SW 1271 (cell line): ENCODE results near the gene BICD1.

Experiments used
- DNase-seq, 2 experiments: peaks; one replicate each; lab custom pipeline; 2025; lab: John Stamatoyannopoulos, UW

The BICD1 gene

DNA sequence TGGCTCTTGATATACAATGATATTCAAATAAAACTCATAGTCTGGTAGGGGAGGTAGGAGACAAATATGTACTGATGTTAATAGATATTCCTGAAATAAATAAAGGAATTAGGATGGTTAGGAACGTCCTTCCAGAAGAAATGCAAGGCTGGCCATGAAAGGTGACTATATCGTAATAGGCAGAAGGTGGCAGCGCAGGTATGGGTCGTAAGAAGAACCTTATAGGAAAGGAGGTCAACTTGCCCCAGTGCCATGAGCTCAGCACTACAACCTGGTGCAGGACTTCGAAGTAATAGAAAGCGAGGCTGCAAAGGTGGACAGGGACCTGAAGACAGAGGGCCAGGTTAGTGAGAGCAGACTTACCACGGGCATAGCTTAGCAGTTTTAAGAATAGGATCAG lies 237.4 kb downstream of the BICD1 start:
- no peak for DNase-seq

DNA sequence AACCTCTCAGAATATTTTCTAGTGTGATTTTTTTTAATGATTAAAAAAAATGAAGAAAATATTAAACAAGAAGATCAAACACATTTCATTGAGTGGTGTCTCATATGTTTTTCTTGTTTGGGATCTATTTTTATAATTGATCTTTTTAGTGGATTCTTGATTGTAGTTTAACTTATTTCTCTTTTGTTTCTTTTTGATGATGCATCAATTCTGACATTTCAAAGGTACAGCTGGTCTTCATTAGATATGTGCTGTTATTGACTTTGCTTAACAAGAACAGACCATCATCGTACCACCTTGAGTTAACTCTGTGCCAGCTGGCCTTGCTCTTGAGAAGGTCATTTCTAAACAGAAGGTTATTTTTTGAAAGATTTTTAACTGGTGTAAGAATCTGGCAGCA lies 246.9 kb downstream of the BICD1 start:
- DNase-seq, result no peak

DNA sequence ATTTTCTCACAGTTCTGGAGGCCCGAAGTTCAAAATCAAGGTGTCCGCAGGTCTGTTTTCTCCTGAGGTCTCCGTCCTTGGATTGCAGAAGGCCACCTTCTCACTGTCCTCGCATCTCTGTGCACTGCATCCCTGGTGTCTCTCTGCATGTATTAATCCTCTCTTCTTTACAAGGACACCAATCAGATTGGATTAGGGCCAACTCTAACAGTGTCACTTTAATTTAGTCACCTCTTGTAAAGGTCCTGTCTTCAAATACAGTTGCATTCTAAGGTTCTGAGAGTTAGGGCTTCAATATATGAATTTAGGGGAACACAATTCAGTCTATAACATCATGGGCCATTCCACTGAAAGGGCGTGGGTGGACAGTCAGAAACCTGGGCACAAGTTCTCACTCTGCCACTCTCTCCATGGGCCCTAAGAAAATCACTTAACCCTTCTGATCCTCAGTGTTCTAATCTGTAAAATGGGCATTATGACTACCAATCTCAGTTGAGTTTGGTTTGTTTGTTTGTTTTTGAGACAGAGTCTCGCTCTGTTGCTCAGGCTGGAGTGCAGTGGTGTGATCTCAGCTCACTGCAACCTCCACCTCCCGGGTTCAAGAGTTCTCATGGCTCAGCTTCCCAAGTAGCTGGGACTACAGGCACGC lies 251.1 kb downstream of the BICD1 start:
- no peak for DNase-seq

DNA sequence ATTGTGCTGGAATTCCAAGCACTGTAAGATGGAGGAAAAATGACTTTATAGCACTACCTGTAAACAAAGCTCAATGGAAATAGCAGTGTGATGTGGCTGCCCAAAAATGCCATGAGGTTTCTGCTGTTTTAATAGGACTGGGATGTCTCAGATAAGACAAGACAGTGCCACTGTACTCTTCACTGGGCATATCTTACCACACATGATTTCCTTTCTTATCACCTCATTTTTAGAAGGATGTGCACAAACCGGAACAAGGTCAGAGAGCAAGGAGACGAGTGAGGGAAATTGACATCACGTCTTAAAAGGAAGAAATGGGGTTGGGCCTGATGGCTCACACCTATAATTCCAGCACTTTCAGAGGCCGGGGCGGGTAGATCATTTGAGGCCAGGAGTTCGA lies 254.3 kb downstream of the BICD1 start:
- DNase-seq, result no peak

DNA sequence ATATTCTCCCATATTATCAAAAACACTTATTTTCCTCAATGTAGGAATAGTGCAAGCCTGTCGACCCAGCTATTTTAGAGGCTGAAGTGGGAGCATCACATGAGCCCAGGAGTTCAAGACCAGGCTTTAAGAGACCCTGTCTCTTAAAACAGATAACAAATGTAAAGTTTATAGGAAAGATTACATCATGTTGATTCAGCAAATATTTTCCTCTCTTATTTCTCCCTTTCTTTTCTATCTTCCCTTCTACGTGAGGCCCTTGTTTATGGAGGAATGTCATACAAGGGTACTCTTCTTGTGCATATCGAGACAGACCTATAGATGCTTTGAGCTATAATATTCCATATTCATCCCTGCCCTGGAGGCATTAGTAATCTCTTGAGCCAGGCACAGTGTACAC lies 256.2 kb downstream of the BICD1 start:
- no peak for DNase-seq

DNA sequence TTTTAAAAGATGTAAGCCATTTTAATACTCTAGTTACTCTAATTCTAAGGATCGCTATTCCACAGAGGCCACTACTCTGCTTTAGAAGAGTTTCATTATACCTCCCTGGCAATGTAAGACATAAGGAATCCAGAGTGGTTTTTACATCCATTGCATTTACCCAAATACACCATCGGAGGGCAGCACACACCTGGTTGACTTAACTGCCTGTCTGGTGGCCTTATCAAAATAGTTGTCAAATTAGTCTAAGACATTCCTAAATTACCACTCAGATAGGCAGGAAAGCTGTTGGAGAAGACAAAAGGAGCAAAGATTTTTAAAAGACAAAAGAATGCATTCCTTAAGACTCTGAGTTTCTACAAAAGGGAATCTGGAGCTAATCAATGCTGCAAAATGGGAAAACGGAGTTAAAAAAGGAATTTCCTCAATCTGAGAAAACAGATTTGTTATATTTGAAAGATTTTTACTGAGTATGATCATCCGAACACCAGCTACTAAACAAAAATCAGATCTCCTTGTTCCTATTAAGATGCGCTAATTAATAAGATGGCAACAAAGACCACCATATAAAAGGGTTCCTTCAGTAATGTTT lies 258.9 kb downstream of the BICD1 start:
- DNase-seq, result peak; percentile 53 to 79

DNA sequence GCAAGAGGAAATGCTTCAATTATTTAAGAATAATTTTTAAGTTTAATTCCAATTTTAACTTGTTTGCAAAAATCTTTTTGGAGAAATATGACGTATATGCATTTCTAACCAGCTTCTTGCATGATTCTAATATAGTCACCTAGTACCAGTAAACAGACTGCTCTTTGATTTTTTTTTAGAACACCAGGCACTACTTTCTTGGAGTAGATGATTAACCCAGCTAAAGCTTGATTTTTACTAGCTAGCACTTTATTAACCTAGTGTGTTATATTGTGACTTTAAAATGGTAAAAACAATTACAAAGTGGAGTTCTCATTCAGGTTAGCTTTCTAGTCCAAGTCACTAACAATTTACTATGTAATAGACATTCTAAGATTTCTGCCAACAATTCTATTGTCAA lies 260.1 kb downstream of the BICD1 start:
- DNase-seq, result no peak

DNA sequence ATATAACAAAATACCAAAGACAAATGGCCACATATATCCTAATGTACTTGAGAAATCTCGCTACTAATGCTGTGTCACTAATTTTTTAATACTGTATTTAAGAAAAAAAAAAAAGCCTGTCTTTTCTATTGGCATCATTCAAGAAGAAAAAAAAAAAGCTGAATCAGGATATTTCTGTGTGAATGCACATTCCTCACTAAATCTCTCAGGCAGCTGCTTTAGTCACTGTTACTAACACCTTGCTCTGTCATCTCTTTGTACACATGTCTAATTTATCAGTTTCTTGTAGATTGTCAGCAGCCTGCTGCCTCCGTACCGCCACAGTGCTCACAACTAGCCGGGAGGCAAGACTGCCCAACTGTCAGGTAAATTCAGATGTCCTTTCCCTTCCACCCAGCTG lies 260.7 kb downstream of the BICD1 start:
- DNase-seq, result no peak

DNA sequence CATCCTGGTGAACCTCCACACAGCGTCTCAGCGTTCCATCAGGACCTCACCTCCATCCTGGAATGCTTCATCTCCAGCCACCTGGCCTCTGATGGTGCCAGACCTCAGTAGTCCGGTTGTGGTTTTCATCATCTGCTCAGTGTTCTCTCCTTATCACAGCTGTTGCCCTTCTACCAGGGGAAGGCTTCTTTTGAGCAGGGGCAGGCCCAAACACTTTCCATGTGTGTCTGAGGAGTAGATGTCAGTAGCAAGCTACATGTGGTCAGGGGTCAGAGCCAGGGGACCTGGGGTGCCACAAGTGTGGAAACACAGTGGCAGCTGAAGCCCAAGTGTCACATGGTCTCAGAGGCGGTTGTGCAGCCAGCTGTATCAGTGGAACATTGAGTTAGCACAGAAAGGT lies 262.6 kb downstream of the BICD1 start:
- no peak for DNase-seq

DNA sequence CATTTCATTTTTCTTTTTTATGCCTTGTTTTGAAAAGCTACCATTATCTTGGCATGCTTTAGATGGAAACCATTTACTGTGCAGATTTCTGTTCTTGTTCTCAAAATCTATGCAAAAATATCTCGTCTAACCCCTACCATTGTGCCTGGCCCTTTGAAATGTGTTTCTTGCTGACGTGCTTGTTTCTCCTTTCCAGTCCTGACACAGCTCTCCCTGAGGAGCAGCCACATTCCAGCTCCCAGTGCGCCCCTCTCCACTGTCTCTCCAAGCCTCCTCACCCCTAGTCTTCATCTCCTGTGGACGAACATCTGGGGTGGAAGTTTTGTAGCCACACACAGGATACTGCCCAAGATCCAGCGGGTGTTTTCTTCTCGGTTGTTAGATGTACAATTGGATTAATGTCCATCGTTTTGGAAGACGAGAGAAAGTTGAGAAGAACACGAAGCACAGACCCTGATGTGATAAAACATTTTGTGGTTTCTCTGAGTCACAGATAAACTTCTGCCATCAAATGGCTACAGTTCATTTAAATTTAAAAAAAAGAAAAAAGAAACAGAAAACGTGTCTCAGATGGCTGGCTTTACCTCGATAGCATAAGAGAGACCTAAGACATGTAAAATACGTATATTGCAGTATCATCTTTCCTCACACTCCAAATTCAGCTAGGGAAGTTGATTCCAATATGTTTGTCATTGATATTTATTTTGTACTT lies 270.9 kb downstream of the BICD1 start:
- no peak for DNase-seq

DNA sequence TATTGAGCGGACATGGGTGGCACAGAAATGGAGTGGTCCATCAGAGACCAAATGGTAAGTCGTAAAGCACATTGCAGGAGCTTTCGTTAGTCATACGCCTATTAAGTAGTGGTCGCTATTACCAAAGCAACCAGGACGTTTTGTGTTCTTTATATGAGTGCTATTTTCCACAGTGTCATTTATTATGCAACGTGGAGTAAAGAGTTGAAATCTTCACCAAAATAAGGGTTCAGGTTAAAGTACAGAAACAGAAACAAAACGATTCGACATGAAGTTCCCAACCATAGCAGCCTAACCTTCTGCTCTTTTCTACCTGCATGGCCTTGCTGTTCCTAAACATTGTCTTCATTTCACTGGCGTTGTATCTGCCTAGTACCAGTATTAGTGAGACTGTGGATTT lies 272.6 kb downstream of the BICD1 start:
- no peak for DNase-seq

DNA sequence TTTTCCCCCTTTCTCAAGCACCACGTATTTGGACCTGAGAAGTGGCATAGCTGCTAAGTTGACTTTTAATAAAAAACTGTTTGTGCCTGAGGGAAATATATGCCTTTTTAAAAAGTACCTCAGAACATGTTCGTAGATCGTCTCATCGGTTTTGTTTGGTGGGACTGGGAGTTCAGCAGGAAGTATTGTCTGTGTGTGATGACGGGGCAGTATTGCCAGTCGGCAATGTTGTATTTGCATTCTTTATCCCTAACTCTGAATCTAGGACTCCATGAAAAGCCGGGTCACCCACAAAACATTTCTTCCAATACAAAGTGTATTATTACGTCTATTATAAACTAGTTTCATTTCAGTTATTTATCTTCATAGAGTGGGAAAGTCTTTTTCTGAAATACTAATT lies 273.0 kb downstream of the BICD1 start:
- no peak for DNase-seq

DNA sequence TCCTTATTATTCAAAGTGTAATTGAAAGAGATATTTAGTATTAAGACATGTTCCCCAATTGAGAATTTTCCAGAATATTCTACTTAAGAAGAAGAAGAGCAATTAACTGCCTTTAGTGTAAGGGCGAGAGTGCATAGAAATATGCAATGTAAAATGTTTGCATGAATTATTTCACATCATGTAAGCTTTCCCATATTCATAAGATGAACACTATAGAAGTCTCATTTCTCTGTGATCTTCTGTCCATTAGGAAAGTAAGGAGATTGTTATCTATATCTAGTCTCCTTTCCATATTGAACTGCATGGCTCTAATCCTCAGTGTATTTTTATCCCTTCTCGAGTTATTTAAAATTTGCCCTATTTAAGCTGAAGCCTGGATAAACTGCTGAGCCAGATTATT lies 275.6 kb downstream of the BICD1 start:
- DNase-seq, result no peak

DNA sequence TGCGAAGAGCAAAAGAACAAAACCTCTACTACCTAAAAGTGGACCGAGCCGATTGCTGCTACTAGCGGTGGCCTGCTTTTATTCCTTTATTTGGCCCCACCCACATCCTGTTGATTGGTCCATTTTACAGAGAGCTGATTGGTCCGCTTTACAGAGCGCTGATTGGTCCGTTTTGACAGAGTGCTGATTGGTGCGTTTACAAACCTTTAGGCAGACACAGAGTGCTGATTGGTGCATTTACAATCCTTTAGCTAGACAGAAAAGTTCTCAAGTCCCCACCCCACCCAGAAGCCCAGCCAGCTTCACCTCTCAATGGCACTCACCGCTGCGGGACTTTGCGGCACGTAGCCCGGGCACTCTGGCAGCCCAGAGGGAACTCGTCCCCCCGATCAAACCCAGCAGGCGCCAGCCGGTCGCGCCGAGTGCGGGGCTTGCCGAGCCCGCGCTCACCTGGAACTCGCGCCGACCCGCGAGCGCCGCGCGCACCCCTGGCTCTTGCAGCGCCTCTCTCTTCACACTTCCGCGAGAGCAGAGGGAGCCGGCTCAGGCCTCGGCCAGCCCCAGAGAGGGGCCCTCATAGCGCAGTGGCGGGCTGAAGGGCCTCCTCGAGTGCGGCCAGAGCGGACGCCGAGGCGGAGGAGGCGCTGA lies 284.0 kb downstream of the BICD1 start:
- no peak for DNase-seq

DNA sequence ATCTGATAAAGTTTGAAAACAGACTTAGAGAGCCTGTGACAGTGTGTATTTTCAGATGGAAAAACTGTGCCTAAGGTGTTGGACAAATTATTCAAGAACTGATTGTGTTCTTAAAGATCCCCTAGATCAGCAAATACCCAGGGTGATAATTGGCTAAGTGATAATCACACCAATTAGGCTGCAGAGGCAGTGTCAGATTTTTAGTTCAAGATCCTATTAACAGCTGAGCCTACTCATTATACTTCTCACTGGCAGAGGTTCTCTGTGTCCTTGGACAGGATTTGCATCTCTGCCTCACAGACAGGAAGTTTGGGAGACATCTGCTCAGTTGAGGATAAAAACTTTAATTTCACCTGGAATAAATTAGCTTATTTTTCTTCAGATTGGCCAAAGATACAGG lies 288.4 kb downstream of the BICD1 start:
- DNase-seq, result no peak

DNA sequence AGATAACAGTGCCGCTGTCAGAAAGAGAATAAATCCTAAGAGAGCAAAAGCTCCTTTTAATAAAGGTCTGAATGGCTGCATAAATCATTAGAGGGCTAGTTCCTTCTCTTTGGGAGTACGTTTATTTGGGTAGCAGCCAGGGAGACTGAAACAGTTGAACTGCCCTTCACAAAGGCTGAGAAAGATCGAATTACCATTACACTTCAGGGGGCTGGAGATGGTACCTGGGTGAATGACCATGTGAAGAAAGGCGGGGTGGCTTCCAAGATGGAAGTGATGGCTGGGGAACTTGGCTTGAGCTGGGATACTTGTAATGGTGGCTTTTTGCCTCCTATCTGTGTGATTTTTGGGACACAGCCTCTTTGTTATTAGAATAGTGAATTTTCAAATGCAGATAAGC lies 291.0 kb downstream of the BICD1 start:
- DNase-seq, result no peak

DNA sequence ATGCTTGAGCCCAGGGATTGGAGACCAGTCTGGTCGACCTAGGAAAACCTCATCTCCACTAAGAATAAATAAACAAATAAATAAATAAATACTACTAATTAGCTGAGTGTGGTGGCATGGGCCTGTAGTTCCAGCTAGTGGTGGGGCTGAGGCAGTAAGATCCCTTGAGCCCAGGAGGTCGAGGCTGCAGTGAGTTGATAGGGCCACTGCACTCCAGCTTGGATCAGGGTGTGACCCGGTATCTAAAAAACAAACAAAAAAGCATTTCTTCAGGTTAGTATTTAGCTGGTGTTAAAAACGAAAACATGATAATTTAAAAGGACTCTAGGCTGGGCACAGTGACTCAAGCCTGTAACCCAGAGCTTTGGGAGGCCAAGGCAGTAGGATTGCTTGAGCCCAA lies 291.5 kb downstream of the BICD1 start:
- DNase-seq, result no peak

DNA sequence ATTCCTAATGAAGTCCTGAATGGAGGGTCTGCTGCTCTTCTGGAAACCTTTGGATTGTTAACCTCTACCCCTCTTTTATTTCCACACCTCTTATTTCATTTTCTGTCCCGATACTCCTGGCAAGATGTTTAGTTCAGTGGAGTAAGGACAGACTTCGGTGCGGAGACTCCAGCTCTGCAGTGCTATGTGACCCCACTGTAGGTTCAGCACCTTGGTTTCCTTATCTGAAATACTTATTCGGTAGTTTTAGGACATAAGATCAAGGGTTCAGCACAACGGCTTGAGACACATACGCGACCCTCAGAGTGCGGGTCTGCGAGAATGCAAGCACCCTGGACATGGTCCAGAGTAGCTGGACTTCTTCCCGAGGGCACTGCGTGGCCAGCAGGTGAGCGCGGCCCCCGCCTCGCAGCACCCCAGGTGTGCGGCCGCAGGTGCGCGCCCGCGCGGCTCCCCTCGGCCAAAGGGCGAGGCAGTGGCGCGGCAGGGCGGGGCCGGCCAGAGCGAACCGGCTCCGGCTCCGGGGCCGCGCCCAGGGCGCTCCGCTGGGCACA lies 292.2 kb downstream of the BICD1 start:
- DNase-seq, result no peak

DNA sequence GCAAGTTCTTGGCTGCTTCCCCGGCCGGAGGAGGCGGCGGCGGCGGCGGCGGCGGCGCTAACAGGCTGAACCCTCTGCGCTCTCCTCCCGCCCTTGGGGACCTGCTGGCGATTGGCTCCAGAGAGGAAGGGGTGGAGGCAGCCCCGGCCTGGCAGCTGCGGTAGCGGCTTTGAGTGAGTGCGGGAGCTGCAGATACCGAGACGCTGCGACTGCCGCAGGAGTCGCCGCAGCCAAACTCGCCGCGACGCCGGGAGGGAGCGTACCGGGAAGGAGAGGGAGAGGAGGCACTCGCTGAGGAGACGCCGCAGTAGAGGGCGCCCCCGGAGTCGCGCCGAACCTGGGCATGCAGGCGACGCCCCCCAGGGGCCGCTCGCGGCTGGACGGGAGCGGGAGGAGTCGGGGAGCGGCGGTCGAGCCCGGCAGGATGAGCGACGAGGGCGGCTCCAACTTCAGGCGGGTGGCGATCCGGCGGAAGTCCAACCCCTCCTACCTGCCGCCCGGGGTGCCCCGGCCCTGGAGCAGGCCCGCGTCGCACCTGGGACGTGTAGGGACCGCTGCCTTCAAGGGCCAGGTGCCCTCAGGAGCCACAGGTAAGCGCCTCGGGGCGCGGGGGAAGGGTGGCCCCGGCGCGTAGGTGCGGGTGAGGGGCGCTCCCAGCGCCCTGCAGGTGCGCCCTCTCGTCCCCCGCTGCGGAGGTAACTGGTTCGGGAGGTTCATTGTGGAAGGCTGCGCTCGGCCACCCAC lies 292.9 kb downstream of the BICD1 start, which contains the start of gene FGD4:
Gene FGD4, plus strand, starts transcription at position 189 of the 744 bp plus-strand sequence.
- DNase-seq, result peak; percentile 79 to 82

DNA sequence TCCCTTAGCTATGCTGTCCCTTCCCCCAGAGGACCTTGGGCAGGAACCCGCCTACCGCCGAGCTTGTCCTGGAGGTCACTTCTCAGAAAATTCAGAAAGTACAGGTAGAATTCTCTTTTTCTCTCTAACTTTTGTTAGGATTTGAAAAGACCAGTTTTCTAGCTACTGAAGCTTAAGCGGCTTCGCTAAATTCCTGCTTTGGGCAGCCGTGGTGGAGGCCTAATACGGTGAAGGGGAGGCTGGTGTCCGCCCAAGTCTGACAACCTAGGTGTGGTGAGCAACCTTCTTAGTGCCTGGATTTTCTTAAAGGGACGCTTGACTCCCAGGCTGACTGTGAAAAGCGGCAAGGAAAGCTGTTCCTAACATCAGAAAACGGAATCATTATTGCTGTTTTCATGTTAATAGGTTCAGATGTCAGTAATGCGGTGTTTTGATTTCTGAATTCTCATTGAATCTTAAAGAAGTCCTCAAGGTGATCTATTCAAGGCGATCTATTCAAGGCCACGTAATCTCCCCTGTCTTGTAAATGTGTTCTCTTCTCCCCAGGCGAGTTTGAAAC lies 293.5 kb downstream of the BICD1 start:
- no peak for DNase-seq

DNA sequence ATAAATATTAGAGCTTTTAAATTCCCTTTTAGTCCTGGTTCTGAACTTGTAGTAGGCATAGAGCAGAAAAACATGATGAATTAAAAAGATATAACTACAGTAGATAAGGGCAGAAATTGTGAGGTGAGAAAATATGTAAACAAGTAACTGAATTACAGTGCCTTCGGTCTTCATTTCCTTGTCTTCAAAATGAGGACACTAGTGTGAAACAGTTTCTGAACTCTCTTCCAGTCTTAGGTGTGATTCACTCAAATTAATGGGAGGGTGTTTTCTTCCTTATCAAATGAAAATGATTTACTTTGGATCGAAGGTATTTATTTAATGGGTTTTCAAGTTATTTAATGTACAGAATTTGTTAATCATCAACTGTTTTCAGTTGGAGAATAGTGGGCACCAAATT lies 294.2 kb downstream of the BICD1 start:
- no peak for DNase-seq

DNA sequence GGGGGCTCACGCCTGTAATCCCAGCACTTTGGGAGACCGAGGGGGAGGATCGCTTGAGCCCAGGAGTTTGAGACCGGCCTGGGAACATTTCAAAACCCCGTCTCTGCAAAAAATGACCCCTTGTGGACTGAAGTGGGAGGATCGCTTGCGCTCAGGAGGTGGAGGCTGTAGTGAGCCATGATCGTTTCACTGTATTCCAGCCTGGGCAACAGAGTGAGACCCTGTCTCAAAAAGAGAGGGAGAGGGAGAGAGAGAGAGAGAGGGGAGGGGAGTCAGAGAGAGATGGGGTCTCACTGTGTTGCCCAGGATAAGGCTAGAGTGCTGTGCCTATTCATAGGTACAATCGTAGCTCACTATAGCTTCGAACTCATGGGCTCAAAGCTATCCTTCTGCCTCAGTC lies 295.5 kb downstream of the BICD1 start:
- DNase-seq, result no peak
